Measurements from ENCODE around the gene ILKAP.
A peak's percentile ranks its signal among the peaks of the same experiment; 100 is the strongest.

Gene ILKAP

DNA sequence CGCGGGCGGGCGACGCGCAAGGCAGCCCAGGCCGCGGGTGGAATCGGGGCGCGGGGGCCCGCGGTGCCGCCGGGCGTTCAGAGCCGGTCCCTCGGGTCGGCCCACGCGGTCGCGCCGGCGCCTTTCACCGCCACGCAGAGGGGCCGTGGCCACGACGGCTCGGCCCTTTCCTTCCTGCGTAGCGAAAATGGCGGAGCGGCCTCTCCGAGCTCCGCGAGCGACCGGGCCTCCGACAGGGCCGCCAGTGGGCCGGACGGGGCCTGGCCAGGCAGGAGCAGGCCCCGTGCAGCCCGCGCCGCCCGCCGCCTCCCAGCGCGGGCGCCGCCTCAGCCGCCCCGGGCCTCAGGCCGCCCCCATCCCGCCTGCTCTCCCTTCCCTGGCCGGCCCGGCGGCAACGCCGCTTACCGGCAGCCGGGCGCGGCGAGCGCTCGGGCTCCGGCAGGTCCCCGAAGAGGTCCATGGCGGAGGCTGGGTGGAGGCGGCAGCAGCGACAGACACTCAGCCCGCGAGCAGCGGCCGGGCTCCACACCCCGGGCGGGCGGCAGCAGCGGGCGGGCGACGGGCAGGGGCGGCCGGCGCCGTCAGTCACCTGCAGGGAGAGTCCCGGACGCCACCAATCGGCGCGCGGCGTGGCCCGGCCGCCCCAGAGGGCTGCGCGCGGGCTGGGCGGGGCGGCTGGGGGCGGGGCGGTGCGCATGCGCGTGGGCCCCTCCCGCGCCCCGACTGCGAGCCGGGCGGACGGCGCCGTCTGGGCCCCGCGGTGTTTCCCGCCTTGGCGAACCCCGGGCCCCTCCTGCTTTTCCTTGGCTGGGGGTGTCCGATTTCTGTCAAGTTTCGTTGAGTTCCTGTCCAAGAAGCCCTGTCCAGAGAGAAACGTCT, at the start of gene ILKAP:
Gene ILKAP (minus strand): TSS at position 602 of the 879 bp plus-strand sequence. CDS start 142 bp downstream, at position 460.
- DNase-seq (ENCODE audit: low read depth) = peak; percentile 49

DNA sequence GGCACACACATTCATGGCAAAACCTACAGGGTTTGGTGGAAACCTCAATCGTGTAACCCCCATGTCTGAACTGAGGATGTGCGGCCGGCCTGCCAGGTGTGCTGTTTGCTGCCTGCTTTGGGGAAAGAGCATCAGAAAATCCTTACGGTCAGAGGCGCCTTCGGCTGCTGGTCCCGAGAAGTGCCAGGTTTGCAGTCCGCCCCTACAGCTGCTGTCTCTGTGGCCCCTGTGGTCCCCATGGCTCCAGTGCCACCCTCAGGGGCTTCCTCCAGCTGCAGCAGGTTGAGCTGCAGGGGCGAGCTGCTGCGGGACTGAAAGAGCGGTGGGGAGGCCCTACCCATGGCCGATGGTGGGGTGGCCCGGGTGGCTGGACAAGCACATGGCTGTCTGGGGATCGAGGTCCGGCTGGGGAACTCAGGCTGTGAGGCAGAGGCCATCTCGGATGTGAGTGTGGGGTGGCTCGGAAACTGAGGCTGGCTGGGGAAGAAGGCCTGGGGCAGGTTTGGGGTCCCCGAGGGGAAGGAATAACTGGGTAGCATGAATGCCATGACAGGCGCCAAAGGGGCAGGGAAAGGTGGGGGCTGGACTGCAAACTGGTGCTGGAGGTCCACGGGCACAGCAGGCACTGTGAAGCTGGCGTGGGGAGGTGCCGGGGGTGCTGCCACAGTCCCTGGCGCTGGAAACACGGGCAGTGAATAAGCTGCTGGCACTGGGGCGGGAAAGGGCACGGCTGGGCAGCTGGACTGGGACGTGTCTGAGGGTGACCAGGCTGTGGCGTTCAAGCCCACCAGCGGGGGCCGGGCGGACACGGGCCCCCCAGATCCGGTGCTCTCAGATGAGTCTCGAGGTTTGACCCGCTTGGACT, 49.5 kb upstream of the ILKAP start:
- no peak for DNase-seq (ENCODE audit: low read depth)

- DNase-seq (ENCODE audit: low read depth) = no peak
These were observed 48.5 kb upstream of the ILKAP start for GRCh38 chr2:238251986-238252385.

DNA sequence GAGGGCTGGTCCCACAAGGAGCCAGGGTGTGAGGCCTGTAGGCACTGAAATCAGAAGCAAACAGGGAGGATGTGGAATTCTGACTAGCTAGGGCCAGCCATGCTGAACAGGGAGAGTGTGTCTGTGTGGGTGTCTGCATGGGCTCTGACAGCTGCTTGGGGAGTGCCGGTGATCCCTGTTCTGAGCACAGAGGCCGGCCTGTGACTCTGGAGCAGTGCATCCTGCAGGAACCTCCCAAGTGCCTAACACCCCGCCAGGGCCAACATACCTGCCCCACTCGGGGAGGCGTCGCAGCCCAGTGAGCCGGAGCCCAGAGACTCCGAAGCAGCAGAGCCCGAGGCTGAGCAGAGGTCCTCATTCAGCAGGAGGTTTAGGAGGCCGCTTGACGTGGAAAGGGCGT, 47.8 kb upstream of the ILKAP start:
- DNase-seq (ENCODE audit: low read depth) = no peak

- no peak for DNase-seq (ENCODE audit: low read depth)
These were observed 47.4 kb upstream of the ILKAP start for GRCh38 chr2:238250896-238251295.

- DNase-seq (ENCODE audit: low read depth) = no peak
These were observed 44.5 kb upstream of the ILKAP start for GRCh38 chr2:238247841-238248453.

- DNase-seq (ENCODE audit: low read depth) = no peak
These were observed 43.7 kb upstream of the ILKAP start for GRCh38 chr2:238247002-238247822.

- DNase-seq (ENCODE audit: low read depth) = no peak
These were observed 40.7 kb upstream of the ILKAP start for GRCh38 chr2:238244151-238244550.

DNA sequence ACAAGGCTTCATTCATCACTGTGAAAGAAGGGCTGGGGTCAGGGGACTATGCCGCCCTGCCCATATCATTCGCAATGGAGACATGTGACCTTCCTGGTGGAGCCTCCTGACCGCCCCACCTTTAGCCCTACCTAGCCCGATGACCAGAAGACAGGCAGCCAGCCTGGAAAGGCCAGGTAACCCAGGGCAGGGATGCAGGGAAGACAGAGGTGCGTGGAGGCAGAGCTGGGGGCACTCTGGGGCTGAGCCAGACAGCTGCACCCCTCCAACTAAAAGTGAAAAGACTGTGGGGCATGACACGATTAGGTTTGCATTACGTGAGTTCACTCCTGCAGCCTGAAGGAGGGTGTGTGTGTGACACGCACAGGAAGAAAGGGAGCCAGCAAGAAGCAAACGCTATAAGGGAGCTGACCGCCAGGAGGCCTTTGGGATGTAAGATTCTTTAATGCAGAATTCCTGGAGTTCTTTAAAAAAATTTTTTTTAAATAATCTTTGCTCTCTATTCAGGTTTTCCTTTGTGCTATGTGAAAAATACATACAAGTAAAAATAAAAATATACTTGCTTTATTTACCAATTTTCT, 40.1 kb upstream of the ILKAP start:
- no peak for DNase-seq (ENCODE audit: low read depth)

DNA sequence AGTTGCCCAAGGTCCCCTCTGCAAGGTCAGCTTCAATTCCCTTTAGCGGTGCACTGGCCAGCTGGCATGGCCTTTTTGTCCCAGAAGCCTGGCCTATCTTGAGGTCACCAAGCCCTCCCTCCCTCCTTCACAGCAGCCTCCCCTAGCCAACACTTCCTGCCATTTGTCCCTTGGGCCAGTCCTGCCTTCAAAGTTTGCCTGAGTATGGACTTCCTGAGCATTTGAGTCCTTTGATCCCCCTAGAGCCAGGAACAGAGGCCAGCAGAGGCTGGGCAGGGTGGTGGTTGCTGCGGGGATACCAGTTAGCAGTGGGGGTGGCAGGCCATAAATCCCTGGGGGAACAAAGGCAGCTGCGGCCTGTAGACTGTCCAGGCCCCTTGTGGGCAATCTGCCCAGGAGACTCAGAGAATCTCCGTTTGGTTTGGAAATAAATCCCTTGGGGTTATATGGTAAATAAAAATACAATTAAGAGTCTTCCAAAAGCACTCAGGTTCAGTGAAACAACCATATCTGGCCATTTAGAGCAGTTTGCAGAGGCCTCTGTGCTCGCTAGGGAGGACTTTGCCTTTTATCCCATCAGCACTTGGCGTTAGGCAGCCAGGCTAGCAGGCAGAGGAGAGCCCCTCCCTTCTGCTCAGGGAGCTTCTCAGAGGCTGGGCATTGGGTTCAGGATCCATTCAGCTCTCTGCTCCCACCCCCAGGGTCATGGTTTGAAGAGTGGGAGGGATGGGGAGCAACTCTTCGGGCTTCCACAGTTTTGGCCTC, 39.4 kb upstream of the ILKAP start:
- no peak for DNase-seq (ENCODE audit: low read depth)

DNA sequence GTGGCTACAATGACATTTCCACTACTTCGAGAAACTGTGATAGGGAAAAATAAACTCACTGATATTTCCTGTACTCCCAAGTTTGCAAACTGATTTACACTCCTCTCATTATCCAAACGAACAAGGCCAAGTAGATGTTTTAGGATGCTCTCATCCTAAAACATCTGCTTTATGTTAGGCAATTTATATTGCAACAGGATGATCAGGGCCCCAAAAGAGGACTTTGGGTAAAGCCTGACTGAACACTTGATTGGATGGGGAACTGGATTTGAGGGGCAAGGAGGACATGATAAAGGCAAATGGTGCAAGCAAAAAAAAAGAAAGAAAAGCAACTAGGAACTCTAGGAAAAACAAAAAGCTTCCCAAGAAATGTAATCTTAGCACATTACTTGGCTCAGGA, 38.5 kb upstream of the ILKAP start:
- no peak for DNase-seq (ENCODE audit: low read depth)

DNA sequence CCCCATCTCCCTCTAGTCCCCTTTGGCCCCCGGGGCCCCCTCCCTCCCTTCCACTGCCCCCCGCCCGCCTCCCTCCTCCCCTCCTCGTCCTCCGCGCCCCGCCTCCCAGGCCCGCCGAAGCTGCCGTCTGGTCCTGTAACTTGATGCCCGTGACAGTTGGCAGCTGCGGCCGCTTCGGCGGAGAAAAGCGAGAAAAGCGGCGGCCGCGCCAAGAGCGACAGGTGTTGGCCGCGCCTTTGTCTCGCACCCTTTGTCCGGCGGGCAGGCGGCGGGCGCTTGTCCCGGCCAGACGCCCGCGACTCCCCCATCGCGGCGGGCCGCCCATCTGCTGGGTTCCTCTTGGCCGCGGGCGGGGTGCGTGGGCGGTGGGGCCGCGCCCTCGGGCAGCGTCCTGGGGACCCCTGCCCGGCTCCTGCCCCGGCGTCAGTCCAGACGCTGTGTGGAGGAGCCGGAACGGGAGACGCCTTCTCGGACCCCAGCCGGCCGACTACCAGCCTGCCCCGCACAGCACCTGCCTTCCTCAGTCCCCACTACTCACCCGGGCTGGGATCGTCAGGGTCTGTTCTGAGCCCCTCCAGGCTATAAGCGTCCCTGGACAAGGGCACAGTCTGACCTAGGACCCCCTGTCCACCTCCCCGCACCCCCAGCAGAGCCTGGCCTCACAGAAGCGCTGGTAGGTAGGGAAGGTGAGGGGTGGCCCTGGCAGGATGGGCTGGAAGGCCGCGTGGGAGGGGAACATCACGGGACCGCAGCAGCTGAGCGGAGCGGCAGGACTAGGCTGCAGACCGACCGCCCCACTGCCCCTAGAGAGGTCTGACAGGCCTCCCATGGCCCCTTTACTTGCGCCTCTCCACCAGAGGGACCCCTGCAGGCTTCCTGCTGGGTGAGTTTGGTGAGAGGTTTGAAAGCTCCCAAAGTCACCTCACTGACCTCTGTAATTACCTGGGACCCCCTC, 37.5 kb upstream of the ILKAP start:
- DNase-seq (ENCODE audit: low read depth) = no peak

DNA sequence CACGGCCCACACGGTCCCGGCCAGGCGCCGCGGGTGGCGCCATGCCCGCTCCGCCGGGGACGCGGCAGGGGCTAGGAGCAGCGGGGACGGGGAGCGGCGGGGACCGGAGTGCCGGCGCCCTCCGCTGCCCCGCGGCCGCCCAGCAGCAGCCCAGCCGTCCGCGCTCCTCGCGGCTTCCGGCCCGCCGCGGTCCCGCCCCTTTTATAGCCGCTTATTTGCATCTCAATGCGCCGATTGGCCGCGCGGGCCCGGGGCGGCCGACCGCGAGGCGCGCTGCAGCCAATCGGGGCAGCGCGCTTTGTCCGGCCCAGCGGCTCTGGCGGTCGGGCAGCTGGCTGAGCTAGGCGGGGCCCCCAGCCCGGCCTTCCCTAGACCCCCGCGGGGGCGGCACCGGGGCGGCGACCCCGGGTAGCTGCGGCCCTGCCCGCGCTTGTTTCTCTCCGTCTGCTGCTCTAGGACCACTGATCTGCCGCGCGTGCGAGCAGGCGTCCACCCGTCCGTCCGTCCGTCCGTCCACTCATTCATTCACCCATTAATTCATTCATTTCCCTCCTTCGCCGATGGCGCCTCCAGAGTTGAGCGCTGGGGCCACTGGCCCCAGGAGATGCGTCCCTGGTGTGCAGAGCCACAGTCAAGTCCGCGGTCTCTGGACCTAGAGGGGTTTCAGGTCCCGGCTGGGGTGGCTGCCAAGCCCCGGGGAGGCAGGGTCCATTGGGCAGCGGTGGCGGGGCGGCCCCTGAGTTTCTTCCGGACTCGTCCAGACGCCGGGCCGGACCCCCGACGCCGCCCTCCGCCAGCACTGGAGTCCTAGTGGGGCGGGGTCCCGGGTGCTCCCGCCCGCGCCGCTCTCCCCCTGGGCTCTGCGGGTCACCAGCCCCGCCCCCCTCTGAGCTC, 36.6 kb upstream of the ILKAP start, which contains the start of gene HES6:
Gene HES6 (minus strand): TSS at position 176 of the 894 bp plus-strand sequence. CDS start 133 bp downstream, at position 43.
- peak; percentile 68 for DNase-seq (ENCODE audit: low read depth)

DNA sequence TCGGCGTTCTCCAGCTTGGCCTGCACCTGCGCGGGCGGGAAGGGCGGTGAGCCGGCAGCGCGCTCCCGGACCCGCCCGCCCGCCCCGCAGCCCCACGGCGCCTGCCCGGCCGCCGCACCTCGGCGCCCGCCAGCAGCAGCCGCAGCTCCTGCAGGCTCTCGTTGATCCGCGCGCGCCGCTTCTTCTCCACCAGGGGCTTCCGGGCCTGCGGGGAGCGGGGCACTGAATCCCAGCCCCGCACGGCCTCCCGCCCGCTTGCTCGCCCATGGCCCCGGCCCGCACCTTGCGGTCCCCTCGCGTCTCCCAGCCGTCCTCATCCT, 36.0 kb upstream of the ILKAP start:
- no peak for DNase-seq (ENCODE audit: low read depth)

GRCh38 chr2:238238766-238239542, 35.5 kb upstream of the ILKAP start:
- DNase-seq (ENCODE audit: low read depth) = no peak

DNA sequence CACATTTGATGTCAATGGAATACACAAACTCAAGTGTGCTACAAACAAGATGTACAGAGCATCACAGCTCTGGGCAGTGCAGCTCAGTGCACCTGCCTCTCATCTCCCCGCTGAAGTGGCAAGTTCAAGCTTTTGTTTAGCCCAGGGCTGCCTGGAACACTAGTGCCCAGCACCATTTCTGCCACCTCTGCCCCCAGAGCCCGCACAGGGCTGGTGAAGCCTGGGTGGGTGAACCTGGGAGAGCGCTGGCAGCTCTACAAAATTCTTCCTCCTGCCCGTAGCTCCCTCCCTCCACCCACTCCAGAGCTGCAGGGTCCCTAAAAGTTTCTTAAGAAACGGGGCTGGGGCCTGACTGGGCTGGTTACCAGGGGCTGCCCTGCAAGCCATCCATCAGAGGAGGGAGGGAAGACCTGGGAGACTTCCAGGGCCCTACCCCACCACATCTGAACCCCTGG, 34.8 kb upstream of the ILKAP start:
- no peak for DNase-seq (ENCODE audit: low read depth)

DNA sequence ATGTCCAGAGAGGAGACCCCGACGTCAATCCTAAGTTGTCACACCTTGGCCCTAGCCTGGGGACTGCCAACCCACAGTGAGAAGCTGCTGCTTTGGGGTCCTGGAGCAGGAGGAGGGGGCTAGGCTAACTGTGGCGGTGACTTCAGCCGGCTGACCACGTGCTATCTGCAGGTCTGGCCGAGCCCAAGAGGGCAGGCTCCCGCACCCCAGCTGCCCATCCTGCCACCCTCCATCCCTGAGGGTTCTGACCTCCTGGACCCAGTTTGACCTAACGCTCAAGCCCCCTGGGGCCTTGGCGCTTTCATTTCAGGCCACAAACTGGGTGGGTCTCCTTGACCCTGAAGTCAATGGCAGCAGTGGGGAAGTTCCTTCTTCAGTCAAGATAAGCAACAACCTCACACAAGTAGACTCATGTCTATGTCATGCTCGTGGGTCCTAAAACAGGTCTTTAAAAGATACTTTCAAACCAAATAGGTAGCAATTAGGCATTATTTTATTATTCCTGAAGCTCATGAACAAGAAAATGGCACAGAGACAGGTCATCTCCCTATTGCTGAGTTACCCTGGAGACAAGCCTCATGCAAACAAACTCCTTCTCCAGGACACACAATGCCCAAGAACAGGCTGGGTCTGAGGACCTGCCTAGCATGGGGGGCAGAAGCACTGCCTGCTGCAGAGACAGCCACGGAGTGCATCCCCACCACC, 34.1 kb upstream of the ILKAP start:
- DNase-seq (ENCODE audit: low read depth) = no peak
